HS-5 (cell line): Measurements from ENCODE around the gene KIAA0930.
A peak's percentile ranks its signal among the peaks of the same experiment; 100 is the strongest.
"Not testable (repeated sequence)": the region's sequence is repeated elsewhere in the genome, so short reads cannot be mapped to it uniquely, and the experiment has no call there.

Source experiments
- DNase-seq: peaks from one replicate; pipeline ENCODE4 v3.0.0-alpha.2; 2012; ENCODE audit warnings: low read depth

The KIAA0930 gene

DNA sequence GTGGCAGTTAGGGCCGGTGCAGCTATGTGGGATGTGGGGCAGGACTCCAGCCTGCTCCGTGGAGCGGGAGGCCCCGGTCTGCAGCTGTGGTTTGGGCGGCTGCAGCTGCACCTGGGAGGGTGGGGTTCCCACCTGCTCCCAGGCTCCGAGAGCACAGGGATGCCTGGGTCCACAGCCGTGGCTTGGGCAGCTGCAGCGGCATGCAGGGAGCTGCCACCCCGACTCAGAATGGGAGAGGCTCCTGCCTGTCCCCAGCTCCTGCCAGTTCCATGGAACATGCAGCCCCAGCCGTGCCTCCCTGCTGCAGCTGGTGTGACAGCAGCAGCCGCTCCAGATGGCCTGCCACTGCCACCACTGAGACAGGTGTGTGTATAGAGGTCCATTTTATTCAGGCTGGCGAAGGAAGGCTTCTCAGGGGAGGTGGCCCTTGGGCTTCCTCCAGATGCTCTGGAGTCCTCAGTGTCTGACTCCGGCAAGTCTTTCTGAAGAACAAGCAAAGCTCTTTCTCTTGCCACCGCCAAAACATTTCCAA lies 22.3 kb upstream of the KIAA0930 start:
- no peak for DNase-seq

DNA sequence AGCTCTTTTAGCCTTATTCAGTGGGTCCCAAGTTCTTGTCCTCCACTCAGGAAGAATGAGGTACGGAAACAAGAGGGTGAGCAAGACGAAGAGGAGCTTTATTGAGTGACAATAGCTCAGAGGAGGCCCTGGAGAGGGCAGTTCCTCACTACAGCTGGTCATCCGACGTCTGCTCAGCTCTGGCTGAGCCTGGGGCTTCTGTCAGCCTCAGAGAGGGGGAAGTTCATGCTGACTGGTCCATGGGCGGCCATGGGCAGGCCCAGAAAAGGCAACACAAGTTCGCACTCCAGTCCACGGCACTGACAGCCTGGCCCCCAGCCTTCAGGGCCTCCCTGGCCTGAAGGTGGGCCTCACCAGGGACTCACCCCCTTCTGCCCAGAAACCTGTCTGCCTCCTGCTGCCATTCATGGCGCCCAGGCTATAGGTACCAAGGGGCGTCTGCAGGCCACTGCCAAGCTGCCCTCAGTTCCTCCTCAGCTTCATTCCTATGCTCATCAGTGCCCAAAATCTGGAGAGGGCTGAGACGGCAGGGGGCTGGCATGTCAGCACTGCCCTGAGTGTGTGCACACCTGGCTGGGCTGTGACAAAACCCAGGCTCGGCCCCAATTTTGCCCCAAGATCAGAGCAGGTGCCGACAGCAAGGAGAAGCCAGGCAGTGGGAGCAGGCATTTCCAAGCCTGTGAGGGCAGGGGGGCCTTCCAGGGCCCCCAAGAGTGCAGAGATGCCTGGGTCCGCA lies 21.7 kb upstream of the KIAA0930 start:
- DNase-seq: no peak

DNA sequence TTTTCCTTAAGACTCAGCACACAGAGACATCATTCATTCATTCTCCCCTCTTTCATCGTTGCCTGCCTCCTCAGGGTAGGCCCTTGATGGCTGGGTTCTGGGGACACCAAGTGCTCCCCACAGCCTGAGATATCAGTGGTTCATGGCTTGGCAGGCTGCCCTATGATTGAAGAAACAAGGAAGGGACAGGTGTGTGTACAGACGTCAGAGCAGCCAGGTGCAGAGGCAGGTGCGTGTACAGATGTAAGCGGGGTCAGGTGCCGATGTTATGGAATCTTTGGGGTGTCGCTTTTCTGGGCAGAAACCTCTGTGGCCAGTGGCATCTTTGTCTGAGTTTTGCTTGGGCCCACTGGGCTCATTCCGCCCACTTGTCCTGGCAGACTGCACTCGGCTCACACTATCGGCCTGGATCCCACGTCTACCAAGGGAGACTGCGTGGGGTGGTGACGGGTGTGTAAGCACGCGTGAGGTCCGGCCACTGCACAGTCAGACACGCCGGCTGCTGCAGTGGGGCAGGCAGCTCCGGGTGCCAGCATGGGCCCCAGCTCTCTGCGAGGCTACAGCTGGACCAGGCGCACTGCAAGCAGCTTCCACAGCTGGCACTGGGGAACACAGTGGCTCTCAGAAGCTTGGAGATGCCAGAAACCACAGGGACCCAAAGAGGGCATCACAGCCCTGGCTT lies 20.9 kb upstream of the KIAA0930 start:
- no peak for DNase-seq

DNA sequence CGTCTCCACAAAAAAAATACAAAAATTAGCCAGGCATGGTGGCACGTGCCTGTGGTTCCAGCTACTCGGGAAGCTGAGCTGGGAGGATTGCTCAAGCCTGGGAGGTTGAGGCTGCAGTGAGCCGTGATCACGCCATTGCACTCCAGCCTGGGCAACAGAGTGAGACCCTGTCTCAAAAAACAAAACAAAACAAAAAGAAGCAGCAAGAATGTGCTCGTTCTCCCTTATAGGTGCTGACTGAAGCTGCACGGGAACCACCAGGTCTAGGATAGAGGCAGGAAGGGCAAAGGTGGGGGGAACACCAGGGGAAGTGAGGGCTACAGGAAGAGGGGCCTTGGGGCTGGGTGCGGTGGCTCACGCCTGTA lies 19.7 kb upstream of the KIAA0930 start:
- DNase-seq: not testable (repeated sequence)

DNA sequence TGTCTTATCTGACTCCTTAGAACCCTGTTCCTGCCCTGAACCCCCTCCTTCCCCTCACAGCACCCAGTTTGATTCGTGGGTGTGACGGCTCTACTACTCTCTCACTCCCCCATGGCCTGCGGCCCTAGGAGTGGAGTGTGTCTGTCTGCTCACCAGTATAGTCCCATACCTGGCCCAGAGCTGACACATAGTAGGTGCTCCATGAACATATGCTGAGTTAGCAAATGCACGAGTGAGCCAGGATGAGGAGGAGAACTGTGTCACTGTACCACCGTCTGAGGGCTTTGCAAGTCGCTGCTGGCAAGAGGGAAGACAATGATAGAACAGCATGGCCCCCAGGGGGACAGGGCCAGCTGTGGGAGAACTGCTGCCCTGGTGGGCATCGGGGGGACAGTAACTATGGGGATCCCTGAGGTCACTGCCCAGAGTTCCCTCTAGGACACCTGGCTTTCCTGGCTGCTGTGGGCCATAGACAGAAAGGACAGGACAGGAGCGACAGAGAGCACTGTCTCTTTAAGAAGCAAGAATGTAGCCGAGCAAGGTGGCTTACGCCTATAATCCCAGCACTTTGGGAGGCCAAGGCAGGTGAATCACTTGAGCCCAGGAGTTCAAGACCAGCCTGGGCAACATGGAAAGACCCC lies 19.2 kb upstream of the KIAA0930 start:
- no peak for DNase-seq

DNA sequence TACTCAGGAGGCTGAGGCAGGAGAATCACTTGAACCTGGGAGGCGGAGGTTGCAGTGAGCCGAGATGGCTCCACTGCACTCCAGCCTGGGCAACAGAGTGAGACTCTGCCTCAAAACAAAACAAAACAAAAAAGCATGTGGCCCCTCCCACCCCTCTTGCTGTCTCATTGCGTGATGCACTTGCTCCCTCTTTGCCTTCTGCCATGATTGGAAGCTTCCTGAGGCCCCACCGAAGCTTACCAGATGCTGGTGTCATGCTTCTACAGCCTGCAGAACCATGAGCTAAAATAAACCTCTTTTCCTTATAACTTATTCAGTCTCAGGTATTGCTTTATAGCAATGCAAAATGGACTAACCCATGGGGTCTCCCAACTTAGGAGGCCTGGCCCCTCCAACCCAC lies 17.2 kb upstream of the KIAA0930 start:
- not testable (repeated sequence) for DNase-seq

DNA sequence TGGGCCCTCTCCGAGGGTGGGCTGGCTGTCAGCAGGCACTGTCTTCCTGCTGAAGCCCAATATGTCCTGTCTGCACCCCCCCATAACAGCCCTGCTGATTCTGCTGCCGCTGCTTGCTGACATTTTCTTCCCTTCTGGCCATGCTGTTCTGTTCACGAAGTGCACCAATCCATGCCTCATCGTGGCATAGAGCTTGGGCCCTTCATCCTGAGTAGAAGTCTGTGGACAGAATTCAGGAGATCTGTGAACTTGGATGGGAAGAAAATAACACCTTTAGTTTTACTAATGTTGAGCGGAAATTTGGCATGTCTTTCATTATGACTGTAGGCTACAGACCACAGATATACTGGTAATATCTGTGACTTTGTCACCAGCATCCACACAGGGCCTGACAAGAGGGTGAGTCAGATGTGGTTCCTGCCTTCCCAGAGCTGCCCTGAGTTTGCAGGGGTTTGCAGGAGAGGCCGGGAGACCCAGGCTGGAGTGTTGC lies 14.1 kb upstream of the KIAA0930 start:
- DNase-seq: no peak

DNA sequence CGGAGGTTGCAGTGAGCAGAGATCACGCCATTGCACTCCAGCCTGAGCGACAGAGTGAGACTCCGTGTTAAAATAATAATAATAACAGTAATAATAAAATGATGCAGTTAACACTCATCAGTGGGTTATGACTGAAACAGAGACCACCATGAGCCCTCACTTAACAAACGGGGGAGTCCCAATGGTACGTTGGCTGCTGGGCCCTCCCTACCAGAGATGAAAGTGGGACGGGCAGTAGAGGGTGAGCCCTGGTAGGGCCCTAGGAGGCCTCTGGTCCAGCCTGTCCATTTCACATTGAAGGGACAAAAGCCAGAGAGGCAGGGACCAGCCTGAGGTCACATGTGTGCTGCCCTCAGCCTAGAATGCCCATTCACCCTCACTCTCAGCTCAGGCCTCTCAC lies 13.7 kb upstream of the KIAA0930 start:
- DNase-seq: no peak

DNA sequence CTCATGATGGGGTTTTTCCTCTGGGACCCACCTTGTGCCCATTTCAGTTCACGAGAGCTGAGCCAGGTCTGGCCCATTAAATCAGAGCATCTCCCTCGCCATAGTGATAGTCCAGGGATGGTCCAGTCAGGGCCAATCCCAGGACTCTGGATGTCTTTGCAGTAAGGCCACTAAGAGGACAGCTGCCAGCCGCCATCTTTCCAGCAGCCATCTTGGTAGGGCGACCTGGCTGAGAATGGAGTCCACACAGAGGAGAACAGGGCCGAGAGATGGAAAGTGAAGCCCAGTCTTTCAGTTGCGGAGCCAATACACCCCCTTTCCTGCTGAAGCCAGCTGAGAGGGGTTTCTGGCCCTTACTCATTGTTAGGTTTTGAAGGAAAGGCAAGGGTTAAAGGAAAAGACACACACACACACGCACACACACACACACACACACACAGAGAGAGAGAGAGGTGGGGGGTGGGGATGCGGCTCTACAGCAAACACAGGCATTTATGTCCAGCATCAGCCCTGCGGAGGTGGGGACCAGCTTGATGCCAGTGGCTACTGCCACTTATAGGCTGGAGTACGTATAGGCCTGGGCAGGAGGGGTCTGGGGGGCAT lies 12.4 kb upstream of the KIAA0930 start:
- no peak for DNase-seq

DNA sequence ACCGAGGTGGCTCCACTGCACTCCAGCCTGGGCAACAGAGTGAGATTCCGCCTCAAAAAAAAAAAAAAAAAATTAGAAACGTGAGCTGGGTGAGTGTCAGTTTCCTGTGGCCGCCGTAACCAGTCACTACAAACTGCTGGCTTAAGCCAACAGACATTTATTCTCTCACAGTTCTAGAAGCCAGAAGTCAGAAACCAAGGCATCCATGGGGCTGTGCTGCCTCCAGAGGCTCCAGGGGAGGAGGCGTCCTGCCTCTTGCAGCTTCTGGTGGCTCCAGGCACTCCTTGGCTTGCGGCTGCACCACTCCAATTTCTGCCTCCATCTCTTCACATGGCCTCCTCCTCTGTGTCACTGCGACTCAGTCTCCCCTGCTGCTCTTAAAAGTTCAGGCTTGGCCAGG lies 11.1 kb upstream of the KIAA0930 start:
- no peak for DNase-seq

DNA sequence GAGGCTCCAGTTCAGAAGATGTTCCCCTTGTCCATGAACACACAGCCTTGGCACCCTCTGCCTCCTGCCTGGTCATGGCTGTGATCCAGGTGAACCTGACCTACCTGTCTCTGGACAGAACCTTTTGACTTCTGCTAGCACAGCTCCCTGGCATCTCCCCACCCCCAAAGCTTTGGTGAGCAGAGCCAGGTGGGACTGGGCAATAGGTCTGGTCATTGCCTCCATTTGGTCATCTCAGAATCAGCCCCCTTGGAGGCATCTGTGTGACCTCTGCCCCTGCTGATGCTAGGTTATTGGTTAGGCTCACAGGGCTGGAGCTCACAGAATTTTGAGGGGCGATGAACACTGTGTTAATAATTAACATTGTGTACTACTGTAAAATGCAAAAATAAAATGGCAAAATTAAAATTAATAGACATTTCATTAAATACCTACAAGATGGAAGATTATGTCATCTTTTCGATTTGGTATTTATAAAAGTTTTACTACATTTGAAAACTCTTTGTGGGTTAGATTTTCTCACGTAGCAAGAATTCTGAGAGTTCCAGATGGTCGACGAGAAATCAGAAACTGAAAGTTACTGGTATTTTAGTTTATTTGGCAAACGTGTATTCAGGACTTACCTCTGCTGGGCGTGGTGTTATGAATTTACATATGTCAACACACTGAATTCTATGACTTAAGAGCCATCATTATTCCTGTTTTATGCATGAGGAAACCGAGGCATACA lies 8.3 kb upstream of the KIAA0930 start:
- no peak for DNase-seq

DNA sequence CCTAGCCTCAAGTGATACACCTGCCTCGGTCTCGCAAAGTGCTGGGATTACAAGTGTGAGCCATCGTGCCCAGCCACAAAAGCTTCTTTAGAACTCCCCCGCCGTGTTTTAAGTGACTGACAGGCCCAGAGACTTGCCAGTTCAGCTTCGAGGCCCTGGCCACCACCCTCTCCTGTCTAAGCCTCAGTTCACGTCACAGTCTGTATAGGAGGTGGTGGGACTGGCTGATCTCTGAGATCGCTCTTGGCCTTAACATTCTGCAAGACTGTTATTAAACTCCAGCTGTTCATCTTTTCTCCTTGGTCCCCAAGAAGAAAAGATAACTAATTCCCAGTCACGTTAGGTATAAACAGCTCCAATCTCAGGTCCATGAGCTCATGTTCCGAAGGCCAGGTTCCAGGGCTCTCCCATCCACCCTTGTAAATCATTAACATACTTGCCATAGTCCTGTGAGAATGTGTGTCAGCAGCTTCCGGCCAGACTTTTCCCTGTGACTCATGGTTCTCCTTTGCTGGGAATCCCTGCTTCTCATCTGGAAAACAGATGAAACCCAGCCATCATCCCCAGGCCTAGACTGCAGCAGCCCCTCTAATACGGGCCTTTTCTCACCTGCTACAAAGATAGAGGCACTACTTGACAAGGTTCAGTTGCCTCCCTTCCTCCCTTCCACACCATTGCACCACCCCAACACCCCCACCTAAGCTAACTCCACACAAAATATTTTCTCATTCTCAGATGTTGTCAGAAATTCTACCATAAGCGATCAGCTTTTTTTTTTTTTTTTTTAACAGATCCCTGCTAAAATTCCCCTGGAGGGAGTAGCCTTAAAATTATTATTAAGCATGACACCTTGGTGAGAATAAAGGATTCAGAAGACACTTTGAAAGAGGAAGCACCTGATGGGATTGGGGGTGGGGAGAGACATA lies 5.6 kb upstream of the KIAA0930 start:
- DNase-seq: peak; percentile 88

DNA sequence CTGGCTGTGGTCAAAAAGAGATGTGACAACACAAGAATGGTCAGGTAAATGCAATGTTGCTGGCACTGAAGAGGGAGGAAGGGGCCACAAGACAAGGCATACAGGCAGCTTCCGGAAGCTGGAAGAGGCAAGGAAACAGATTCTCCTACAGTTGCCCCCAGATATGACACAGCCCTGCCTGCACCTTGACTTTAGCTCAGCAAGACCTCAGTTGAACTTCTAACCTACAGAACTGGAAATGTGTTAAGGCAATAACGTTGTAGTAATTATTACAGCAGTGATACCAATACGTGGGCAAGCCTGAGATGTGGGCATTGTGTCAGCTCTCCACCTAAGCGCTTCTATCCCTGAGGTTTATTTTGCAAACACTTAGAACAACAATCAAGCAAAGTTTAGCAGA lies 4.2 kb upstream of the KIAA0930 start:
- DNase-seq: no peak

DNA sequence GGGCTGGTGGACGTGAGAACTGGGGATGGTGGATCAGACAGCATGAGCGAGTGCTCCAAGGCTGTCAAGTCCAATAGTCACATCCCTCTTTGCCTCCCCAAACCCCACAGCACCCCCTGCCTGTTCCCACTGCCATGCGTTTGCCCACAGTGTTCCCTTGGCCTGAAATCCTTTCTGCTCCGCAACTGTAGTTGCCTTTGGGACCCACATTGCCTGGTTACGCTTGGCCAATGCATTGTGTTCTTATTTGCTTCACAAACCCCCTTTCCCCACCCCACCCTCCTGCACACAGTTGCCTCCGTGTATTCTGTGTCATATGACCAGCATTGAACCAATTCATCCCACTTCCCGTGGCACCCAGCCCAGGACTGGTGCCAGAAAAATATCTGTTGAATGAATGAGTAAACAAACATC lies 2.1 kb upstream of the KIAA0930 start:
- no peak for DNase-seq

DNA sequence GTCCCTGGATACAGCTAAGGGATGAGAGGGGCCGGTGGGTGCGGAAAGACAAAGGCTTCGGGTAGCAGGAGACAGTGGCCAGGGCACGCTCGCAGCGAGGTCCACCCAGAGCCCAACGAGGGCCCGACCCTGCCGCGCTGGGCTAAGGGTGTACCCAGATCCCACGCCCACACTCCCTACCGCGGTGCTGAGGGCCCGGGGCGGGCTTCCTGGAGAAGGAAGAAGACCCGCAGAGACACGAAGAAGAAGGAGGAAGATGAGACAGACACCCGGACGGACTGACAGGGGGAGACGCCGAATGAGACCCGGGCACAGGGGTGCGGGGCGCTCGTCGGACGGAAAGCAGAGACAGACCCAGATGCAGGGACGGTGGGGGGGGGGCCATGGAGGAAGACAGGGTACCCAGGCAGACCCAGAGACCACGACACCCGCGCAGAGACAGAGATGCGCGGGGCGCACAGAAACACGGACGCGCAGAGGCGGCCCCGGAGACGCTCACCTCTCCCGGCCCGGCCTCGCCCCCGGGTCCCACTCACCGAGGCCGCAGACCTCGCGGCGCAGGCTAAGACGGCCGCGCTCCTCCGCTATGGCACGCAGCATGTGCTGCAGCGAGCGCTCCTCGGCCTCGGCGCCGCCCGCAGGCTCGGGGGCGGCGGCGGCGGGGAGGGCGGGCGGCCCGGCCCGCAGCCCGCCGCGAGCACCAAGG lies 437 bp downstream of the KIAA0930 start:
- DNase-seq: no peak

DNA sequence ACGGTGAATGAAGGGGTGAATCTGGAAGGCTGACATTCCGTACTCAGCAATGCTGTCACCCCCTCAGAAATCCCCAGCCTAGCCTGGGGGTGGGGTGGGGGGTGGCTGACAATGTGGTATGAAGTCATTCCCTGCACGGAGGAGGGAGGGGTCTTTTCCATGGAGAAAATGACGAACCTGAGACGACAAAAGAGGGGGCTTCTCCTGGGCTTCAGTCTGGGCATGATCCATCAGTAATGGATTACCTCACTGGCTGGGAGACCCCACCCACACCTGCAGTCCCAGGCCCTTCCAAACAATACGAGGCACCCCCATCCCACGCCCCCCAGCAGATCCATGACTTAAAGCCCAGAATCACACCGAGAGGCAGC lies 1.0 kb downstream of the KIAA0930 start:
- no peak for DNase-seq

DNA sequence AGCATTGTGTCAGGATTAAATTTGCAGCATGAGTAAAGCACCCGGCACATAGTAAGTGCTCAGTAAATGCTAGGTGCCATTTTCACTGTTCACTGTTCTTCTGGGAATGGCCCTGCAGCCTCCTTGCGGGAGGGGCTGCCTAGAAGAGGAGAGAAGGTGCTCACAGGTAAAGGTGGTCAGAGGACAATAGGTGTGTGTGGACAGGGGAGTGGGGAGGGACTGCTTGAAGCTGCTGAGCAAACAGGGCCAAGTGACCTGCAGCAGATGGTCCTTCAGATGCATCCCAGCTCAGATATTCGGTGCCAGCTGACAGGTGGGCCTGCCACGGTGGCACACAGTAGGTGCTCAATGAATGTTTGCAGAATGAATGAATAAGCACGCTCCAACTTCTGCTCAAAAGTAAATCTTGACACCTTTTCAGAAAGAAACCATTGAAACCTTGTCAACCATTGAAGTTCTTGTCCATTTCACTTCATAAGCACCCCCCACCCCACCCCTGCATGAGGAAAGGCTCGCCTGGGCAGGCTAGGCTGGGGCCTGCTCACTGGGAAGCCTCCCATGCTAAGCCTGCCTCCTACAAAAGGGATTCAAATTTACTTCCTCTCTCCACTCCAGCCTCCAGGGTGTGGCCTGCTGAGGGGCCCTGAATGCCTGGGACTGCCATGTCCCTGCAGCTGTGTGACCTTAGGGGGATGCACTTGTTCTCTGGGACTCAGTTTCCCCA lies 1.6 kb downstream of the KIAA0930 start:
- no peak for DNase-seq

DNA sequence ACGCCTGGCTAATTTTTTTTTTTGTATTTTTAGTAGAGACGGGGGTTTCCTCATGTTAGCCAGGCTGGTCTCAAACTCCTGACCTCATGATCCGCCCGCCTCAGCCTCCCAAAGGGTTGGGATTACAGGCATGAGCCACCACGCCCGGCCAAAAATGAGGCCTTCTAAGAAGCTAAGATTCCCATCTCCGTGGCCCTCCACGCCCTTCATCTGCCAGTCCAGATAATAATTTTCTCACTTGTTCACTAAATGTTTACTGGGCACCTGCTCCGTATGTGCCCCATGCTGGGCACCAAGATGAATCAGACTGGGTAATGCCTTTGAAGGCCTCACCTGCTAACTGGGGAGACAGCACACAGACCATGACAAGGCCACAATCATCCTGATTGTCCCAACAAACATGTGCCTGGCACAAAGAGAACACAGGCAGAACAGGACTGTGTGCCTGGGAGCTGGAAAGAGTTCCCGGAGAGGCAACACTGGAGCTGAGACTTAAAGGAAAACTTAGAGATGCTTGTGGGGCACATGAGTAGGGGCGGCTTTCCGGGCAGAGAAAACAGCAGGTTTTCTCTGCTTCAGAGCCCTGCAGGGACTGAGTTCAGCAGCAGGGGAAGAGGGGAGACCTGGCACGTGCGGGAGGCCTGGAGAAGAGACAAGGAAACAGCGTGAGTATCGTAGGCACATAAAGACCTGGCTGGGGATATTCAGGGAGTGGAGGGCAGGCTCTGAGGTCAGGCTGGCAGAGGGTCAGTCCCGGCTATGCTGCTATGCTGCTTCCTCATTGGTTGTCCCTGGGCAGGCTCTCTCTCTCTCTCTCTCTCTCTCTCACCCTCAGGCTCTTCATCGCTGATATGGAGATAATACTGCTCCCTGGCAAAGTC lies 2.4 kb downstream of the KIAA0930 start:
- DNase-seq: no peak
